ENCODE measurements around the gene LAMA2.

LAMA2 gene

DNA sequence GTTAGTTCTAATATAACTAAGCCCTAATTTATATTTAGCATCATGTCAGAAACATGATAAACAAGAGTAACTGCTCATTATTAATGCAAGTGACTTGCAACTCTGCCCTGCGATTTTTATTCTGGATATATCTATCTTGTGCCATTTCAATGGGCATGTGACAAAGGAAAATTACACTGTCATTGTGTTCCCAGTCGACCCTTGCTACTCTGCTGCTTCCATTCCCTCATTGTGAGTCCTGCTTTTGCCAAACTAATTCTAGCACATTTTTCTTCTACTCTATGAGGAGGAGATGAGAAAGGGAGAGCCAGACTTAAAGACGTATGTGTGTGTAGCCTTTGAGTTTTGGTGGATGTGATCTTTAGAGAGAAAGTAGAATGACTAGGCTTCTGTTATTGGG lies 551.2 kb downstream of the LAMA2 start:
- Histone ChIP-seq H2AFZ (ENCODE audit: low read length) (no peak overlapping the region), H4K20me1 (ENCODE audit: insufficient read depth, low read length) (no peaks in the 10 kb centered on the region), H3K36me3 (replicated peaks; ENCODE audit: insufficient read depth, low read length) (no peaks in the 10 kb centered on the region), H3K27ac (ENCODE audit: low read length) (no peak overlapping the region), H3K79me2 (ENCODE audit: low read length) (no peaks in the 10 kb centered on the region), H3K4me1 (ENCODE audit: low read length) (no peaks in the 10 kb centered on the region), H3K4me3 (ENCODE audit: low read length) (no peak overlapping the region), H3K9me2 (replicated peaks; ENCODE audit: insufficient read depth, low read length) (no peaks in the 10 kb centered on the region), H3K4me2 (ENCODE audit: low read depth, low read length) (no peak overlapping the region), H3K9me3 (replicated peaks; ENCODE audit: insufficient read depth, low read length) (no peaks in the 10 kb centered on the region), H3K27me3 (replicated peaks; ENCODE audit: insufficient read depth, low read length) (no peaks in the 10 kb centered on the region), H3K9ac (ENCODE audit: low read length) (no peak overlapping the region), H3F3A (ENCODE audit: insufficient read depth, low read length) (no peaks in the 10 kb centered on the region)
- DNase-seq = no peak
- TF ChIP-seq, protein P1, sequence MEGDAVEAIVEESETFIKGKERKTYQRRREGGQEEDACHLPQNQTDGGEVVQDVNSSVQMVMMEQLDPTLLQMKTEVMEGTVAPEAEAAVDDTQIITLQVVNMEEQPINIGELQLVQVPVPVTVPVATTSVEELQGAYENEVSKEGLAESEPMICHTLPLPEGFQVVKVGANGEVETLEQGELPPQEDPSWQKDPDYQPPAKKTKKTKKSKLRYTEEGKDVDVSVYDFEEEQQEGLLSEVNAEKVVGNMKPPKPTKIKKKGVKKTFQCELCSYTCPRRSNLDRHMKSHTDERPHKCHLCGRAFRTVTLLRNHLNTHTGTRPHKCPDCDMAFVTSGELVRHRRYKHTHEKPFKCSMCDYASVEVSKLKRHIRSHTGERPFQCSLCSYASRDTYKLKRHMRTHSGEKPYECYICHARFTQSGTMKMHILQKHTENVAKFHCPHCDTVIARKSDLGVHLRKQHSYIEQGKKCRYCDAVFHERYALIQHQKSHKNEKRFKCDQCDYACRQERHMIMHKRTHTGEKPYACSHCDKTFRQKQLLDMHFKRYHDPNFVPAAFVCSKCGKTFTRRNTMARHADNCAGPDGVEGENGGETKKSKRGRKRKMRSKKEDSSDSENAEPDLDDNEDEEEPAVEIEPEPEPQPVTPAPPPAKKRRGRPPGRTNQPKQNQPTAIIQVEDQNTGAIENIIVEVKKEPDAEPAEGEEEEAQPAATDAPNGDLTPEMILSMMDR (IDR thresholded peaks at IDR 0.05; ENCODE audit: low read length) = no peak
- TF ChIP-seq EZH2phosphoT487 (IDR thresholded peaks at IDR 0.05; ENCODE audit: low read length) (no peak), EZH2 (optimal IDR thresholded peaks at IDR 0.05; ENCODE audit: low read depth, low read length) (no peak)

DNA sequence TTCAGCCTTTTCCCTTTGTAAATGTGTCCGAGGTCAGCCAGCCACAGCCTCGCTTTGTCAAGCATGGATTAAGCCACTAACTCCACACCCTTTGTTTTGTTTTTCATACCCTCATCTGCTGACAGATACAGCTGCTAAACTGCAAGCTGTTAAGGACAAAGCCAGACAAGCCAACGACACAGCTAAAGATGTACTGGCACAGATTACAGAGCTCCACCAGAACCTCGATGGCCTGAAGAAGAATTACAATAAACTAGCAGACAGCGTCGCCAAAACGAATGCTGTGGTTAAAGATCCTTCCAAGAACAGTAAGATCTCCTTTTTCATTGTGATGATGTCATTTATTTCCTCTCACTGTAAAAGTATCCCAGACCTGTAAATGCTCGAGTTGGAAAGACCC lies 557.8 kb downstream of the LAMA2 start:
- Histone ChIP-seq H3K9me3 (replicated peaks; ENCODE audit: insufficient read depth, low read length) (no peaks in the 10 kb centered on the region), H3K27ac (ENCODE audit: low read length) (no peak overlapping the region), H3K4me1 (ENCODE audit: low read length) (peaks cover under 1% of the 10 kb centered on the region; the same call in 1 of the 2 replicates), H3K4me2 (ENCODE audit: low read depth, low read length) (no peak overlapping the region), H3K36me3 (replicated peaks; ENCODE audit: insufficient read depth, low read length) (no peaks in the 10 kb centered on the region), H3K9me2 (replicated peaks; ENCODE audit: insufficient read depth, low read length) (no peaks in the 10 kb centered on the region), H3K4me3 (ENCODE audit: low read length) (no peak overlapping the region), H3F3A (ENCODE audit: insufficient read depth, low read length) (no peaks in the 10 kb centered on the region), H4K20me1 (ENCODE audit: insufficient read depth, low read length) (no peaks in the 10 kb centered on the region), H3K27me3 (replicated peaks; ENCODE audit: insufficient read depth, low read length) (no peaks in the 10 kb centered on the region), H3K79me2 (ENCODE audit: low read length) (no peaks in the 10 kb centered on the region), H3K9ac (ENCODE audit: low read length) (no peak overlapping the region), H2AFZ (ENCODE audit: low read length) (no peak overlapping the region)
- no peak for DNase-seq
- TF ChIP-seq EZH2 (optimal IDR thresholded peaks at IDR 0.05; ENCODE audit: low read depth, low read length) (no peak), EZH2phosphoT487 (IDR thresholded peaks at IDR 0.05; ENCODE audit: low read length) (no peak)
- TF ChIP-seq, protein P1 (IDR thresholded peaks at IDR 0.05; ENCODE audit: low read length) = no peak

DNA sequence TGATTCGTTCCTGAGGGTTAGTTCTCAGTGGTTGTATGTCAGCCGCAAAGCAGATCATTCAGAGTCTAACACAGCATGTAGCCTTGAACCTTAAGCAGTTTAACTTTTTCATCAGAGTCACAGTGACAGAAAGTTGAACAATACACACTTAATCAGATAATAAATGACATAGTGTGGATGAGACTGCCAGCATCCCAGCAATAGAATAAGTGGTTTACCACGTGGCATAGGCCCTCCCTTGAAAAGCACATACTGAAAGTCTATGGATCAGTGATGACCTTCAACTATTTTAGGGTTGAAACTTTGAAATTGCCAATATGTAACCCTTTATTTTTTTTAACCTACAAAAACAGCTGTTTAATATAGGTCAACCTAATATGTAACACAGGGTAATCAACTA lies 561.7 kb downstream of the LAMA2 start:
- Histone ChIP-seq H3K36me3 (replicated peaks; ENCODE audit: insufficient read depth, low read length) (no peaks in the 10 kb centered on the region), H3K9me2 (replicated peaks; ENCODE audit: insufficient read depth, low read length) (no peaks in the 10 kb centered on the region), H3F3A (ENCODE audit: insufficient read depth, low read length) (peaks cover 7% of the 10 kb centered on the region), H3K27me3 (replicated peaks; ENCODE audit: insufficient read depth, low read length) (no peaks in the 10 kb centered on the region), H2AFZ (ENCODE audit: low read length) (no peak overlapping the region), H3K4me1 (ENCODE audit: low read length) (peaks cover 25% of the 10 kb centered on the region), H3K4me3 (ENCODE audit: low read length) (no peak overlapping the region), H3K79me2 (ENCODE audit: low read length) (no peaks in the 10 kb centered on the region), H4K20me1 (ENCODE audit: insufficient read depth, low read length) (no peaks in the 10 kb centered on the region), H3K9ac (ENCODE audit: low read length) (no peak overlapping the region), H3K9me3 (replicated peaks; ENCODE audit: insufficient read depth, low read length) (no peaks in the 10 kb centered on the region), H3K27ac (ENCODE audit: low read length) (no peak overlapping the region), H3K4me2 (ENCODE audit: low read depth, low read length) (no peak overlapping the region)
- TF ChIP-seq EZH2phosphoT487 (IDR thresholded peaks at IDR 0.05; ENCODE audit: low read length) (no peak), EZH2 (optimal IDR thresholded peaks at IDR 0.05; ENCODE audit: low read depth, low read length) (no peak)
- TF ChIP-seq, protein P1 (IDR thresholded peaks at IDR 0.05; ENCODE audit: low read length) = no peak
- DNase-seq = no peak
